HUES64 (cell line): ENCODE results near the gene PLEKHM3.

Source experiments
- H3K27ac ChIP-seq: 2 replicates; pipeline ENCODE4 v1.7.0; 2013; ENCODE audit warnings: low read depth, low read length, inconsistent platforms
- H3K27me3 ChIP-seq: 2 replicates; pipeline ENCODE4 v1.6.1; 2013; ENCODE audit warnings: mild to moderate bottlenecking, low read length; ENCODE audit not compliant: insufficient read depth
- H3K36me3 ChIP-seq: 2 replicates; pipeline ENCODE4 v1.6.1; 2013; ENCODE audit warnings: mild to moderate bottlenecking, low read length; ENCODE audit not compliant: insufficient read depth
- H3K4me1 ChIP-seq: 2 replicates; pipeline ENCODE4 v1.6.1; 2013; ENCODE audit warnings: mild to moderate bottlenecking, low read length, moderate library complexity; ENCODE audit not compliant: insufficient read depth
- H3K4me3 ChIP-seq: 2 replicates; pipeline ENCODE4 v1.5.1; 2013; ENCODE audit warnings: mild to moderate bottlenecking, low read length, moderate library complexity
- H3K9ac ChIP-seq: 2 replicates; pipeline ENCODE4 v1.6.1; 2013; ENCODE audit warnings: mild to moderate bottlenecking, low read depth, low read length
- H3K9me3 ChIP-seq: 2 replicates; pipeline ENCODE4 v1.6.1; 2013; ENCODE audit warnings: low read depth, low read length; ENCODE audit not compliant: insufficient read depth
- WGBS: fragments of 150-250, 120-280 bp; methylation state at CpG from one replicate; pipeline ENCODE4 v1.1.7; 2013; ENCODE audit warnings: missing lambda C conversion rate; 5-methylcytosine and 5-hydroxymethylcytosine counted together

The PLEKHM3 gene

DNA sequence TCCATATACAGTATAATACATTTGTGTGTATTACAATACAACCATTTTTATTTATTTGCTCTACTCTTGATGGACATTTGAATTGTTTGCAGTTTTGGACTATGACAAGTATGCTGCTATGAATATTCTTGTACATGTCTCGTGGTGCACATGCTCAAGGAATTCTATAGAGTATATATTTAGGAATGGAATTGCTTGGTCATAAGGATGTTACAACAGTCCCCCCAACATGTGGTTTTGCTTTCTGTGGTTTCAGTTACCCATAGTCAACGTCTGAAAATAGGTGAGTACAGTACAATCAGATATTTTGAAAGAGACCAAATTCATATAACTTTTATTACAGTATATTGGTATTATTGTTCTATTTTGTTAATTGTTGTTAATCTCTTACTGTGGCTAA is 24.1 kb upstream of the PLEKHM3 start:
- Histone ChIP-seq H3K27me3 (no peaks in the 10 kb centered on the region), H3K27ac (no peak overlapping the region), H3K36me3 (no peaks in the 10 kb centered on the region), H3K4me1 (peaks cover 1% of the 10 kb centered on the region), H3K4me3 (no peak overlapping the region), H3K9ac (no peak overlapping the region), H3K9me3 (no peaks in the 10 kb centered on the region)
- 89% methylated on average over 1 of the region's 2 CpGs for WGBS

DNA sequence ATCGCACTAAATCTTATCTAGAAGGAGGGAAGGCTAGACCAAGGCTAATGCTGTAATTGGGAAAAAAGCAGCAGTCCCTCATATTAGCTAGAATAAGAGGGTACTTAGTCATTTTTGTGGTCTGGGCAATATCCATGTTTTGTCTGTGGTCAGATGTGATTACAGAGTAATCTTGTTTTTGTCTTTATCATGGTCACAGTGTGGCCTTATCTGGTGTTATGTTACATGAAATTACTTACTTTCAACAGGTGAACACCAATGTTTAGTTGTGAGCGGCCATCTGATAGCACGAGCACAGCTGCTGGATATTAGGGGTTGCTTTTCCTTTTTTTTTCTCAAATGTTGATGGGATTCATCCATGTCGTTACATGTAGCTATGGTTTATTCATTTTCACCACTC is 23.7 kb upstream of the PLEKHM3 start:
- Histone ChIP-seq H3K9me3 (no peaks in the 10 kb centered on the region), H3K4me1 (peaks cover 6% of the 10 kb centered on the region), H3K36me3 (no peaks in the 10 kb centered on the region), H3K4me3 (no peak overlapping the region), H3K27me3 (no peaks in the 10 kb centered on the region), H3K27ac (no peak overlapping the region), H3K9ac (no peak overlapping the region)
- 82% methylated on average over 3 of the region's 4 CpGs for WGBS

DNA sequence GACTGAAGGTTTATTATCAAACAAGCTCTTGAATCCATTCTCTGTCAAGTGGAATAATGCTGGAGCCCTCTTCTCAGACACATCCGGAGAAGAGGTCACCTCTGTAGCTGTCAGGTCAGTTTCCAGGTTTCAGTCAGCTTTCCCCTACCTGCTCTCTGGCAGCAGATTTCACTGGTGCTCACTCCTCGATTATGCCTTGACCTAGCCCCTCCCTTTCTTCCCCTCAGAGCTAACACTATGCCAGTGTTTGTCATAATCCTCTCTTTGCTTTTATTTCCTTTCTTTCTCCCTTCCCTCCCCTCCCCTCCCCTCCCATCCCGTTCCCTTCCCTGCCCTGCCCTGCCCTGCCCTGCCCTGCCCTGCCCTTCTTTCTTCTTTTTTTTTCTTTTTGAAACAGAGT is 22.5 kb upstream of the PLEKHM3 start:
- H3K27me3 ChIP-seq: no peaks in the 10 kb centered on the region
- H3K9me3 ChIP-seq: no peaks in the 10 kb centered on the region
- H3K27ac ChIP-seq: no peak overlapping the region
- no peak overlapping the region for H3K9ac ChIP-seq
- WGBS: 78% methylated on average over 3 of the region's 3 CpGs
- no peaks in the 10 kb centered on the region for H3K36me3 ChIP-seq
- H3K4me3 ChIP-seq: no peak overlapping the region
- peaks cover 14% of the 10 kb centered on the region for H3K4me1 ChIP-seq

DNA sequence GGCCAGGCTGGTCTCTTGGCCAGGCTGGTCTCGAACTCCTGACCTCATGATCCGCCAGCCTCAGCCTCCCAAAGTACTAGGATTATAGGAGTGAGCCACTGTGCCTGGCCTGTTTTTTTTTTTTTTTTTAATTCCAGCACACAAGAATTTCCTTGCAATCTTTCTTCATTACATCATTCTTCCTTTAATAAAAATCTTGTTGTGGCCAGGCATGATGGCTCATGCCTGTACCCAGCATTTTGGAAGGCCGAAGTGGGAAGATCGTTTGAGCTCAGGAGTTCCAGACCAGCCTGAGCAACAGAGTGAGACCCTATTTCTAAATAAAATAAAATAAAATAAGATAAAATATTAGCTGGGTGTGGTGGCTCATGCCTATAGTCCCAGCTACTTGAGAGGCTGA is 21.4 kb upstream of the PLEKHM3 start:
- peaks cover 16% of the 10 kb centered on the region for H3K4me1 ChIP-seq
- H3K36me3 ChIP-seq: no peaks in the 10 kb centered on the region
- H3K27ac ChIP-seq: no peak overlapping the region
- H3K9ac ChIP-seq: no peak overlapping the region
- H3K9me3 ChIP-seq: no peaks in the 10 kb centered on the region
- 96% methylated on average over 4 of the region's 4 CpGs for WGBS
- H3K4me3 ChIP-seq: no peak overlapping the region
- H3K27me3 ChIP-seq: no peaks in the 10 kb centered on the region

DNA sequence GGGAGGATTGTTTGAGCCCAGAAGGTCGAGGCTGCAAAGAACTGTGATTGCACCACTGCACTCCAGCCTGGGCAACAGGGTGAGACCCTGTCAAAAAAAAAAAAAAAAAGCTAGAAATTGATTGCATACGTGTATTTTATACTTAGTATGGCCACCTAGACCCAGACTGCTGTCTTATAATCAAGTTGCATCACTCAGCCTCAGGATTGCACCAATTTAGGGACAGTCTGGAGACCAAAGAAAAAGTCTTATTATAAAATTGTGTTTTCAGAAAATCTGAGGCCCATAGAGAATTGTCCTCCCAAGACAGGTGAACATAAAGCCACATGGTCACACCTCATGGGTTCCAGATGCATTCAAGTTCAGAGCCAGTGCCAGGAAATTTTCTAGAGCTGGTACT is 17.1 kb upstream of the PLEKHM3 start:
- H3K27me3 ChIP-seq: no peaks in the 10 kb centered on the region
- H3K27ac ChIP-seq: no peak overlapping the region
- no peaks in the 10 kb centered on the region for H3K9me3 ChIP-seq
- H3K9ac ChIP-seq: no peak overlapping the region
- WGBS: 85% methylated on average over 2 of the region's 2 CpGs
- peaks cover 29% of the 10 kb centered on the region for H3K4me1 ChIP-seq
- H3K4me3 ChIP-seq: no peak overlapping the region
- no peaks in the 10 kb centered on the region for H3K36me3 ChIP-seq

DNA sequence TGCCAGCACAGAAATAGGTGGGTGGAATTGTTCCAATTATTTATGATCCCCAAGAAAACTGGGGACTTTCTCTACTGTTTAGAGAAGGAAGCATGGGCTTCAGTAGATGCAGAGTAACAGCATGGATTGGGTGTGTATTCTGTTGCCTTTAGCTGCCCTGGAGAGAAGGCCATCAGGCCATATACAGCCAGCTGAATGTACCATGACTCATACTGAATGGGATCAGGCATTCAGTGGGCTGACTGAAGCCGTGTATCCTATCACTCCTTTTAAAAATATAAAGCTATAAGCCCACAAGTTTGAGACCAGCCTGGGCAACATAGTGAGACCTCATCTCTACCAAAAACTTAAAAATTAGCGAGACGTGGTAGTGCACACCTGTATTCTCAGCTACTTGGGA is 16.7 kb upstream of the PLEKHM3 start:
- Histone ChIP-seq H3K36me3 (no peaks in the 10 kb centered on the region), H3K9ac (no peak overlapping the region), H3K27ac (no peak overlapping the region), H3K27me3 (no peaks in the 10 kb centered on the region), H3K4me1 (peaks cover 29% of the 10 kb centered on the region), H3K4me3 (no peak overlapping the region), H3K9me3 (no peaks in the 10 kb centered on the region)
- 88% methylated on average over 3 of the region's 3 CpGs for WGBS

DNA sequence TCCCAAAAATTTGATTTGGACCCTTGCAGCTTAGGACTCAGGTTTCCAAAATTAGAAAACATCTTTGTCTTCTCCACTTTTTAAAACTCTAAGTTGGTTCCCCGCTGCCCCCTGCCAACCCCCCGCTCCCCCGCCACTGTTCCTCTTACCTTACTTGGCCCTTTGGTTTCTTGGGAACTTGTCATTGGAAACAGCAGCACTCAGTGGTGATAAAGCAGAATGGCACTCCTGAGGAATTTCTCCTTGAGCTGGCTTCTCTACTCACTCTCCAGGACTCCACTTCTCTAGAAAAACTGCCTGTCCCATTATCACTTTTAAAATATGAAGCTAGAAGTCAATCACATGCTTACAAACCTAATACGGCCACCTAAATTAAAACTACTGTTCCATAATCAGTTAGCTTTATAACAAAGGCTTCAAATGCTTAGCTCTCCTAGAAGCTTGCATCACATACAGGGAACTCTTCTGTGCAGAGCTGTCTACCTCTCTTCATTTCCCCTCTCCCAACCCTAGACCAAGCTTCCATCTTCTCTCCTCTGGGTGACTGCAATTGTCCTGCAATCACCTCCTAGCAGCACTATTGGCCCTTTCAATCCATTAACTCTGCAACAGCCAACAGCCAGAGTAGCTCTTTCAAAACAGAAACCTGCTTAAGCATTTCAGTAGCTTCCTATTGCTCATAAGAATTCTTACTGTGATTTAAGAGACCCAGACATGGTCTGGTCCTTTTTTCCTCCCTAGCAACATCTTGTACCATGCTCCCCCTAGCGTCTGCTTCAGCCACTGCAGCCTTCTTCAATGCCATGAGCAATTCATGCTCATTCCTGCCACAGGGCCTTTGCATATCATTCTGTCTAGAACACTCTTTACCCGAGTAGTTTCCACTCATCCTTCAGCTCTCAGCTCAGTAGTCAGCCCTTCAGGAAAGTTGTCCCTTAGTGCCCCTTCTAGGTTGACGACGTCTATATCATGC is 15.2 kb upstream of the PLEKHM3 start:
- no peaks in the 10 kb centered on the region for H3K9me3 ChIP-seq
- 54% methylated on average over 8 of the region's 8 CpGs for WGBS

DNA sequence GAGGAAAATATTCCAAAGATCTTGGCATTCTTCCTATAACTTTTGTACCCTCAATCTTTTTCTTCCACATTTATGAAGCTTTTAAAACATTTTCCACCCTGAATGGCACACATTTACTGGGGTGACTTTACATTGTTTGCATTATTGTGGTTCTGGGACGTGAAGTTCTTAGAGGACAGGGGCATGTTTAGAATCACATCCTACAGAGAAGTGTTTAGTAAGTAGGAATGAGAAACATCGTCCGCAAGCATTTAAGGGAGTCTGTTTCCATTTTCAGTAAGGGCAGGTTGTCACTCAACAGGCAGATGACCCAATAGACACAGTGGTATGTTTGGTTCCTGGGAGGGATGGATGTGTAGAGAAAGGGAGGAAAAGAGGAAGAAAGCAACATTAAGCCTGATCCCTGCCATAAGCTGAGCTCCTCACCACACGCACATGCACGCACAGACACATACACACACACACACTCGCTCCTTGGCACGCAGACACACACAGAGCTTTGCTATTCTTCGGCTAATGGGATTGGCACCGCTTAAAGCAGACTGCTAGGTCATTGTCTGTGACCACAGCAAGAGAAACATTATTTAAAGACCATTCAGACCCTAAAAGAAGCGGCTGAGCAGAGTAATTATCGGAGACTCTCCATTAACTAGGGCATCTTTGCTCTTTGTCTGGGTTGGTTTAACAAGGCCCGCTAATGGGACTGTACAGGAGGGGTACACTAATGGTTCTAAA is 14.2 kb upstream of the PLEKHM3 start:
- no peak overlapping the region for H3K9ac ChIP-seq
- no peaks in the 10 kb centered on the region for H3K36me3 ChIP-seq

More for the DNA sequence above, 15.2 kb upstream of the PLEKHM3 start:
- Histone ChIP-seq H3K9ac (no peak overlapping the region), H3K4me1 (peaks cover 29% of the 10 kb centered on the region), H3K36me3 (no peaks in the 10 kb centered on the region), H3K4me3 (no peak overlapping the region), H3K27ac (peak overlapping the region; percentile 12; the same call in 1 of the 2 replicates), H3K27me3 (no peaks in the 10 kb centered on the region)

DNA sequence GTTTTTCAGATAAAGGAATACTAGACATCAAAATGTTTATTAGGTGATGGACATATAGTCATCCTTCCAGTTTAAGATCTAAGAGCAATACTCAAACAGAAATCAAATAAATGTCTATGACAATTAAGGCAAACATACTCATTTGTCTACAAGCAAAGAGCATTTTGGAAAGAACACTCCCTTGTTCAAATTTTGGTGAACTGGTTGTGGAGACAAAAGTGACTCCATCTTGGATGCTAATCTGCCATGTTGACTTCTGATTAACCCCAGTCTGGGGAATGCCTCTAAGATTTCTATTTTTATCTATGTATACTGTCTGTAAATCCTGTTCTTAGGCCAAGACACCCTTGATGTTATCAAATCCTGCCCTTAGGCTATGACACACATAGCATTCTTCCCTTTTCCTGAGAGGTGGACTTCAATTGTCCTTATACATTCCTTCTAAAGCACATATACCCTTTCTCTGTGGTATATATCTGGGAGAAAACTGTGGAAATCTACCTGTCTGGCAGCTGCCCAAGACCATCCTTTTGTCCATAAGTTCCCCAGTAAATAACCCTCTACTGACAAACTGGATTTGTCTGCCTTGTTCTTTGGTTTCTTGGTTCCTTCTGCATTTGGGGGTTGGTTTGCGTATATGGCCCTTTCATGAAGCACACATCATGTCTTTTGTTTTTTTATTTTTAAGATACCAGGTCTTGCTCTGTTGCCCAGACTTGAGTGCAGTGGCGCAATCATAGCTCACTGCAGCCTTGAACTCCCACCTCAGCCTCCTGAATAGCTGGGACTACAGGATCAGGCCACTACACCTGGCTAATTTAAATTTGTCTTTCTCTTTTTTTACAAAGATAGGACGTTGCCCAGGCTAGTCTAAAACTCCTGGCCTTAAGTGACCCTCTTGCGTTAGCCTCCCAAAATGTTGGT is 12.5 kb upstream of the PLEKHM3 start:
- 72% methylated on average over 4 of the region's 4 CpGs for WGBS
- H3K36me3 ChIP-seq: no peaks in the 10 kb centered on the region
- peaks cover 14% of the 10 kb centered on the region for H3K4me1 ChIP-seq
- no peaks in the 10 kb centered on the region for H3K9me3 ChIP-seq
- no peaks in the 10 kb centered on the region for H3K27me3 ChIP-seq
- no peak overlapping the region for H3K27ac ChIP-seq
- H3K9ac ChIP-seq: no peak overlapping the region
- H3K4me3 ChIP-seq: no peak overlapping the region

More for the DNA sequence above, 14.2 kb upstream of the PLEKHM3 start:
- 87% methylated on average over 12 of the region's 12 CpGs for WGBS
- Histone ChIP-seq H3K9me3 (no peaks in the 10 kb centered on the region), H3K27me3 (no peaks in the 10 kb centered on the region), H3K4me1 (peaks cover 29% of the 10 kb centered on the region), H3K27ac (no peak overlapping the region), H3K4me3 (no peak overlapping the region)

DNA sequence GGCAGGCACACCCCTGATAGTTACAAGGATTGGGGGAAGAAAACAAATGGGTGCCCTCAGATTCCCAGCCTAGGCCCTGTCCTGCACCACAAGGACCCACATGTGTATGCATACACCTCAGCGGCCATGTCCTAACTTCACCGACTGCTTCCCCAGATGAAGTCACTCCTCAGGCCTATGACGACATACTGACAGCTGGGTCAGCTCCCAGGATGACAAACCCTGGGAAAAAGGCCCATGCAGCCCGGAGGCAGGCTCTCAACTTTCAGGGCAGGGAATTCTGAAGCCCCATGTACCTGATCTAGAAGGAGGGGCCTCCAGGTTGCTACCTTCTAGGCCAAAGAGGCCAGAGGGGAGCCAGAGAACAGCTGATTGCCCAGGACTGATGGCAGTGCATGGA is 11.0 kb upstream of the PLEKHM3 start:
- Histone ChIP-seq H3K36me3 (no peaks in the 10 kb centered on the region), H3K27me3 (no peaks in the 10 kb centered on the region), H3K9me3 (no peaks in the 10 kb centered on the region), H3K4me1 (peaks cover 13% of the 10 kb centered on the region), H3K27ac (no peak overlapping the region), H3K9ac (no peak overlapping the region), H3K4me3 (no peak overlapping the region)
- 66% methylated on average over 4 of the region's 4 CpGs for WGBS
